ENCODE results near the gene SLC8A2.
"Not testable (repeated sequence)": the region's sequence is repeated elsewhere in the genome, so short reads cannot be mapped to it uniquely, and the experiment has no call there.

Gene SLC8A2

DNA sequence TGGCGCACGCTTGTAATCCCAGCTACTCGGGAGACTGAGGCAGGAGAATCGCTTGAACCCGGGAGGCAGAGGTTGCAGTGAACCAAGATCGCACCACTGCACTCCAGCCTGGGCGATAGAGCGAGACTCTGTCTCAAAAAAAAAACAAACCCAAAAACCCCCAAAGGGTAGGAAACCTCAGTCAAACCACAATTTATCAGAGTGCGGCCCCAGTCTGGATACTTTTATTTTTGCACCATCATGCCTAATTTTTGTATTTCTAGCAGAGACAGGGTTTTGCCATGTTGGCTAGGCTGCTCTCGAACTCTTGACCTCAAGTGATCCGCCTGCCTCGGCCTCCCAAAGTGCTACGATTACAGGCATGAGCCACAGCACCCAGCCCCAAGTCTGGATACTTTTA lies 14.5 kb upstream of the SLC8A2 start:
- DNase-seq = not testable (repeated sequence)

DNA sequence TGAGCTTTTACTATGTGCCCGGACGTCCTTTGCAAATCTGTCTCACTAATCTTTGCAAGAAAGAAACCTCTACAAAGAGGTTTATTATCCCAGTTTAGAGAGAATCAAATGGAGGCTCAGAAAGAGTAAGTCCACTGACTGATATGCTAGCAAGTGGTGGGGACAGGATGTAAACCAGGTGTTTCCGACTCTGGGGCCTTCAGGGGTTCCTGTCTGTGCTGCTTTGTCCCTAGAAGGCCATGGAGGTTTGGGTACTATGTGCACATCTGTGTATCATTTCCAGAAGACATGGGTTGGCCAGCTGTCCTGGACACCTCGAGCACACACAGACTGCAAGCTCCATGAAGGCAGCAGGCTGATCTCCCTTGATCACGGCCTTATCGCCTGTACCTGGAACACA lies 13.5 kb upstream of the SLC8A2 start:
- DNase-seq = no peak

DNA sequence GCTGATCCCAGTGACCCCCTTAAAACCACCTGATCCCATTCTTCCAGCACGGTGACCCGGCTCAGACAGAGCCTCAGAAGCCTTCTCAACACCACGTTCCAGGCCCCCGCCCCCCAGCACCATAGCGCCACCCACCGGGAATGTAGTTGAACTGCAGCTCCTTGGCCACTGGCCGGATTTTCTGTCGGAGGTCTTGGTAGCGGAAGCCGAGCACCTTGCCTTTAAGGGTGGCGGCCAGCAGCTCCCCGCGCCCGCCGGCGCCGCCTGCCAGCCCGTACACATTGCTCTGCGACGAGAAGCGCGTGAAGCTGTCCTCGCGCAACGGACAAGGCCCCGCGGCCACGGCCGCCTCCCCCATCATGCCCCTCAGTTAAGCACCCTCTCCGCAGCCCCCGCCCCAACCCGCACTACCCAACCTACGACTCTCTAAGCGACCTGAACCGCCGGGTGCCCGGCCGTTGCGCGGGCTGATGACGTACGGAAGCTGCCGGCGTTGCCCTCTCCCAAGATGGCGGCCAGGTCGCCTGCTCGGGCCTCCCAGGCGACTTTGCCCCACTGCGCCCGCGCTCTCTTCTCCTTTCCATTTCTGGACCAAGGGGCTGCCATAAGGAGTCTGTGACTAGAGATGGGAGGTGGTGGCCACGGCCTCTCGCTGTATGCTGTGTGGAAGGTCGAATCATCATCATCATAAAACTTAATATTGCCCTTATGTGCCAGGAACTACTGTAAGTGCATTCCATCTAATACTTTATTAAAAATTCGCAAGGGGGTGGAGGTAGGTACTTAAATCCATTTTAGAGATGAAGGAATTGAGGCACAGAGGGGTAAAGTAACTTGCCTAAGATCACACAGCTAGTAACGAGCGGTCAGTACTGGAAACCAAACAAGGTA lies 12.4 kb upstream of the SLC8A2 start, which contains the start of gene KPTN:
TSS of gene KPTN (minus strand) at position 420 of the 891 bp plus-strand sequence. CDS start at position 361, 59 bp downstream.
- DNase-seq = peak; percentile 95

DNA sequence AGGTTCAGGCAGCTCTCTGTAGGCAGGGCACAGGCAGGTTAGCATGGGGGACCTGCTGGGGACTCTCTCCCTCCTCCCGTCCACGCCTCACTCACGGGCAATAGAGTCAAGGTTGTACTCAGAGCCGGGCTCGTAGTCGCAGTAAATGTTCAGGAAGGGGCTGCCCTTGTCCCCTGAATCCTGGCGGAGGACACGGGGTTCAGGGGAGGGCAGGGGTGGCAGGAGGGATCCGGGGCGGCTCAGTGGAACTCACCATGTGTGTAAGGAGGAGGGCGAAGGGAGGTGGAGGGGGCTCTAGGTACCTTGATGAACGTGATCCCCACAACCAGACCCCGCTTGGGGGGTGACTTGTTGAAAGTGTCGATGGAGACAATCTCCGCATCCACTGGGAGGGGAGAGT lies 11.5 kb upstream of the SLC8A2 start:
- DNase-seq = no peak

DNA sequence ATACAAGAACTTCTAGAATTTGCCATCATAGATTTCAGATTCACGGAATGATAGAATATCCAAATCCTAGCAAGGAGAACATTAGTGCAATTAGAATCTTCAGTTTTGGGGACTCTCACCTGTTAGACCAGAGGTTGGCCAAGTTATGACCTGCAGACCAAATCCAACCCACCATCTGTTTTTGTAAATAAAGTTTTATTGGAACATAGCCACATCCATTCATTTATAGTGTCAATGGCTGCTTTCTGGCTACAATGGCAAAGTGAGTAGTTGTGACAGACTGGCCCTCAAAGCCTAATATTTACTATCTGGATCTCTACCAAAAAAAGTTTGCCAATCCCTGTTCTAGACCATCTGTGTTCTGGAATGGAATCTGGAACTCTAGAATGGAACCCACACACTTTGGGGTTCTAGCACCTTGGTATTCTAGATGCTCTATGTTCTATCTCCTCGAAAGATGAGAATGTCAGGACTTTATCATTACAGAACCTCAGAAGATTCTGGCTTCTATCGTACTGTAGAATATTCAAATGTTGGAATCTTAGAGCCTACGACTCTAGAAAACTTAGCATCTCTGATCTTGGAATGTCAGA lies 9.9 kb upstream of the SLC8A2 start:
- no peak for DNase-seq

DNA sequence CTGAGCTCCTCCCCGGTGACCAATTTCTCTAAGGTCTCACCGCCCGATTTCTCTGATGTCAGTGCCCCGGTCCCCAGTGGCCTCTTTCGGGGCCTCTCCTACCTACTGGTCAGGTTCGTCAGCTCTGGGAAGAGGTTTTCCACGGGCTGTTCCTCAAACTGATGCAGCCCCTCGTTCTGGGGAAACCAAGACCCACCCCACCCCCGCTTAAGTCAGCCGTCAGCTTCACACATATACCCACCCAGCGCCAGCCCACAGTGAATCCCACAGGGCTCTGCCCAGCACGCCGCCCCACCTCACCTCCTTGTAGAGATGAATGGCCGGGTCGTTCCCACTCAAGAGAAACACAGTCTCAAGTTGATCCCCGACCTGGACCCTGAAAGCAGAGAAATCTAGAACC lies 9.0 kb upstream of the SLC8A2 start:
- no peak for DNase-seq

DNA sequence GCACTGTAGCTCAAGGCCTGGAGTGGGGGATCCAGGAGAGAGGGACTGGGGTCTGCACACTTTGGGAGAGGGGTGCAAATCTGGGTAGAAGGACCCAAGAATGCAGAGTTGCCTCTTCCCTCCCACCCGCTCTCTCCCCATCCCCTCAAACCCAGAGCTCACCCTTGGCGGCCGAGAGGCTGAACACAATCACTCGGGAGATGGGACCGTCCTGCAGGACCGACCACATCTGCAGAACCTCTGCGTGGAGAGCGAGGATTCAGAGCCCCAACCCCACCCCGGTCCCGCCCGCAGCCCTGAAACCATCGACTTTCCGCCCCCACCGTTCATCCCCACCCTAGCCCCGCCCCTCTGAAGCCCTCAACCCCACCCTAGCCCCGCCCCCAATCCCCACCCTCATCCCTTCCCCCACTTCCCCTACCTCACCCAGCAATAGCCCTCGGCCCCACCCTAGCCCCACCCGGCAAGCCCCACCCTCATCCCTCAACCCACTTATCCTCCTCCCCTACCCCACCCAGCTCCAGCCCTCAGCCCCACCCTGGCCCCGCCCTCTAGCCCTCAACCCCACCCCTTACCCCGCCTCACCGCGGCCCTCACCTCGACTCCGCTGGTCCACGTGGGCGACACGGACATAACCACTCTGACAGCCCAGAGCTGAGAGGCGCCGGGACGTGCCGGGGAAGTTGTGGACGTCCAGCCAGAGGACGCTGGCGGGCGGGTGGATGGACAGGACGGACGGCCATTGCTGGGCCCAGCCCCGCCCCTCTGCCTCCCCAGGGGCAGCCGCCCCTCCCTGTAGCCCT lies 8.2 kb upstream of the SLC8A2 start:
- no peak for DNase-seq

DNA sequence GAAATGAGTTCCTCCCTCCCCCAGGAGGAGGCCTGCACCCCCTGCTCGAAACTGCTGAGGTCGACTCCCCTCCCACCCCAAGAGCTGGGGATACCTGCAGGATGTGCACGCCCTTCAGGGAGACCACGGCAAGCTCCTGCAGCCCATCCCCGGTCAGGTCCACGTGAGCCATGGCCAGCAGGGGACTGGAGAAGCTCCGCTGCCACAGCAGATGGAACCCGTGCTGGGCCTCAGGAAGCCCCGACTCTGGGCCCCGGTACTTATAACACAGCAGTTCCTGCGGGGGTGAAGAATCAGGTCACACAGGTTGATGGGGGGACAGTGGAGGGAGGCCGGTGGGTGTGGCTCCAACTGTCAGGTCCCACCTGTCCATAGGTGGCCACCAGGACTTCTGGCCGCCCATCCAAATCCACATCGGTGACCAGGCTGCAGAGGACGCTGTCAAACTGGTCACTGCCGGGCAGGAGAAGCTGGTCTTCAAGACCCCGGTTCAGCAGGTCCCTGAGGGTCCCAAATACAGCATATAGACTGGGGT lies 4.8 kb upstream of the SLC8A2 start:
- DNase-seq = no peak

DNA sequence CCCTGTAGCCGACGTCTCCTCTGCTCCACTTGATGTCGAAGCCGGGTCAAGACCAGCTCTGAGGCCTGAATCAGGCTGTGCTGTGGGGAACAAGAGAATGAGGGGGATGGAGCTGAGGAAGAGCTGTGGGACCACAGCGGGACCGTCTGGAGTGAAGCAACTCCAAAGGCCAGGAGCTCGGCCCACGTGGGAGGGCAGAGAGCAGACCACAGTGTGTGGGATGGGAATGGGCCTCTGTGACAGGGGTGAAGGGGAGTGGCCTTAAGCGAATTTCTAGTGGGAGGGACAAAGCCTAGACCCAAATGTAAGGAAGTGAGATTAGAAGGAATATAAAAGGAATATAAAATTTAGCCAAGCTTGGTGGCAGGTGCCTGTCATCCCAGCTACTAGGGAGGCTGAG lies 3.8 kb upstream of the SLC8A2 start:
- DNase-seq = no peak

DNA sequence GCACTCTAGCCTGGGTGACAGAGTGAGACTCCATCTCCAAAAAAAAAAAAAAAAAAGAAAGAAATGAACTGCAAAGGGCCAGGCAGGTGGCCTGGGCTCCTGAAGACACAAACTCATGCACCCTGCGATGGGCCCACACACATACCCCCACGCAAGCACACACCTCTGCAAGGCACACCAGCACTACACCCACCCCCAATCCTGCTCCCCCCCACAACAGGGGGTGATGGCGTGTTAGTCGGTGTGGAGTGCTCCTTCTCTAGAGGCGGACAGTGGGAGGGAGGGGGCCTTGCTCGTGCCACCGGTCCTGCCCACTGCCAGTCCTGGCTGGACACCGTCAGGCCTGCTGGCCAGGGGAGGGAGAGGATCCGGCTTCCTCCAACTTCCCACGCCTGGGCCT lies 1.6 kb upstream of the SLC8A2 start:
- no peak for DNase-seq

DNA sequence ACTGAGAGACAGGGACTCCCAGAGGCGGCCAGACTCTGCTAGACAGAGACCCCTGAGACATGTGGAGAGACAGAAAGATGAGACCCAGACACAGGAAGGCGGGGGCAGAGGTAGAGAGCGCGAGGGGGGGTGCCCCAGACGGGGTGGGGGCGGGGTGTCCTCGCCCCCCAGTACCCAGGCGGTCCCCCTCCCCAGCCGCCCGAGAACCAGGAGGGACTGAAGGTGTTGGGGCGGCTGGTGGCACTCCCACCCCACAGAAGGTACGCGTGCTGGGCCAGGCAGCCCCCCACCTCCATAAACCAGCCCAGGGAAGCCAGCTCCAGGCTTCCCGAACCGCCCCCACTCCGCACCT lies 336 bp downstream of the SLC8A2 start:
- no peak for DNase-seq

DNA sequence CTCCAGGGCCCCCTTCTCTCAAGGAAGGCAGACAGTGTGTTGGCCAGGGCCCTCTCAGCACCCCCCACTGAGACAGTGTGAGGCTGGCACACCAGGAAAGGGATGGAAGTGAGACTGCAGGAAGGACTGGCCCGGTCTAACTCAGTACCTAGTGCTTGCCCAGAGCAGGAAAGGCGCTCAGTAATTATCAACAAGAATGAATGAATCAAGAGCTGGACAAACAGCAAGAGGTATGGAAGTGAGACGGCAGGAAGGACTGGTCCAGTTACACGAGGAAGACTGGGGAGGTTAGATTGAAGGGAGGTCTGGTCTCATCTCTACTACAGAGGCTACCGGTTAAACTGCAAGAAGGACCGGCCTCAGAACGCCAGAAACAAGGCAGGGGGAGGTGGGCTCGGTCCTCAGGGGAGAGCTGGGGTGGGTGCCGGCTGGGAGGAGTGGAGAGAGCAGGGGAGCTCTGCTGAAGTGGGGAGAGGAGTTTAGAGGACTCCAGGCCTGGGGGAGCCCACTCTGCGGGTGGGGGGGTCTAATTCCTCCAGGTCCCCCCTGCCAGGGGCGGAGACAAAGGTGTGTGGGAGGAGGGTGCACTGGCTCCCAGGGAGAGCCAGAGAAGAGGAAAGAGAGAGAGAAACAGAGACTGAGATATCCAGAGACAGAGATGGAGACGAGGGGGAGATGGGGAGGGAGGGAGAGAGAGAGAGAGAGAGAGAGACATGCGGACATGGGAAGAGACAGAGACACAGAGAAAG lies 1.1 kb downstream of the SLC8A2 start:
- DNase-seq = no peak

DNA sequence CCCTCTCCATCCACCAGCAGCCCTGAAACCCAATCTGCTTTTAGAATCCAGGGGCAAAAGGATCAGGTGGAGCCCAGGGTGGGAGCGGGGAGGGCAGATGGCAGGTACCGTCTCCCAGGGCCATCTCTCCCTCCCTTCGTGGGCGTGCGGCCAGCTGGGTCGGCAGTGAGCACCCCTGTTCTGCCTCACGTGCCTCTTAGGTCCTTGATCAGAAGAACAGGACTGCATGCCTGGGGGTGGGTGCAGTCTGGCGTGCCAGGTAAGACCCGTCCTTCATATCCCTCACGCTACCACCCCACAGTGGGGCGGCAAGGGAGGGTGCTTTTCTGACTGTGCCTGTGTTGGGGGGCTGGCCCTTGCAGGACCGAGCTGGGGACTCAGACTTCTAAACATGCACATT lies 2.0 kb downstream of the SLC8A2 start:
- no peak for DNase-seq

DNA sequence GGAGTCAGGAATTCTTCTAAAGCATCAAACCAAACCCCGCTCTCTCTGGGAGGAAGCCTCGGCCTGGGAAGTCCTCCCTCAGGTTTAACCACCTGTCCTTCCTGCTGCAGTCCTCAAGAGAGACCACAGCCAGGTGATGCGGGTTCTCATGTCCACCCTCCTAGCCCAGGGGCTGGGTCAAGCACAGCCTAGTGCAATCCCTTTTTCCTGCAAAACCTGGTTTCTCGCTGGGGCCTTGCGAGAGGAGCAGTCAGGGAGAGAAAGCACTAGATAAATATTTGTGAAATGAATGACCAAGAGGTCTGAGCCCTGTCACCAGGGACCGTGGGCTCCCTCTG lies 2.4 kb downstream of the SLC8A2 start:
- no peak for DNase-seq

DNA sequence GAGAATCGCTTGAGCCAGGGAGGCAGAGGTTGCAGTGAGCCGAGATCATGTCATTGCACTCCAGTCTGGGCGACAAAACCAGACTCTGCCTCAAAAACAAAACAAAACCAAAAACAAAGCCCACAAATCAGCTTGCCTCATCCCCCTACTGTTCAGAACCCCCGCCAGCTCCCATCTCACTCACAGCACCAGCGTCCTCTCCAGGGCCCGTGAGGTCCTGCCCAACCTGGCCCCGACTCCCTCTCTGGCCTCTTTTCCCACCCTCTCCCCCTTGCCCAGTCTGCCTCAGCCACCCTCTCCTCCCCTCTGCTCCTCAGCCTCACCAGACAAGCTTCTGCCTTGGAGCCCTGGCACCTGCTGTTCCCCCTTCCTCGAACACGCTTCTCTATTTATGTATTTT lies 3.8 kb downstream of the SLC8A2 start:
- no peak for DNase-seq

DNA sequence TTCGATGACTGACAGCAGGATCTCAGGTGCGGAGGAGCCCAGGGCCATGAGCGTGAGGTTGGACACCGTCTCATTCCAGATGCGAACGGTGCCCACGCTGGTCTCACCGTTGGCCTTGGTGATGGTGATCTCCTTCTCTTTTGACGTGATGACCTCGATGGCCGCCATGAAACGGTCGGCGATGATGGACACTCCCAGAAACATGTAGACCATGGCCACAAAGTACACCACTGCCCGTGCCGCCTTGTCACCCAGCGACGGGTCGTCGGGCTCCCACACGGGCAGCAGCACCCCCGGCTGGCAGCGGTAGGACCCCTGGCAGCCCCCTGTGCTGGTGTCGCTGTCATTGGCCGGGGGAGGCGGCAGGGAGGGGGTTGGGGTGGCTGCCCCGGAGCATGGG lies 5.7 kb downstream of the SLC8A2 start:
- DNase-seq = no peak

DNA sequence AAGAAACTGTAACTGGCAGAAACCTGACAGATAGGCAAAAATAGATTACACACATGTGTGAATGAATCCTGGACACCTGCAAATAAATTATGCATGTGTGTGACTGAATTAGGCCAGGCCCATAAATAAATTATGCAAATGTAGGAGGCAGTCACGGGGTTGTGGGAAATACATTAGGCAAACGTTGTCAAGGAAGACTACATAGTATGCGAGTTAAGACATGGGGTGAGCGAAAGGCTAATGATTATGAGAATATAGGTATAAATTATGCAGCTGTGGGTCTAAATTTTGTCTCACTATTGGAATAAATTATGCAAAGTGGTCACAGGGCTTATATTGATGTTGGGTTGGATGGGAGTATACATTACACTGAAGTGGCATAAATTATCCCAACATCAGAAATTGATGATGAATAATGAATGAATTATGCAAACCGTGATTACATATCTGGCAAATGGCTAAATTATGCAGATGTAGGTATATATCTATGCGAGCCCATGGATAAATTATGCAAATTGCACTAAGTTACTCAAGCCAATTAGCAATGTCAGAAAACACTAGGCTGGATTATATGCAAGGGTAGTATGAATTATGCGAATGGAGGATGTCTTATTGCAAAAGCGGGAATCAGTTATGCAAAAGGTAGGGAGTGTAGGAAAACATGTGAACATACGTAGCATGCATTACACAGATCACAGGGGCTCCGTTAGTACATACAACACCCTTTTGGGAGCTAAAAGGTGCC lies 6.8 kb downstream of the SLC8A2 start:
- DNase-seq = no peak

DNA sequence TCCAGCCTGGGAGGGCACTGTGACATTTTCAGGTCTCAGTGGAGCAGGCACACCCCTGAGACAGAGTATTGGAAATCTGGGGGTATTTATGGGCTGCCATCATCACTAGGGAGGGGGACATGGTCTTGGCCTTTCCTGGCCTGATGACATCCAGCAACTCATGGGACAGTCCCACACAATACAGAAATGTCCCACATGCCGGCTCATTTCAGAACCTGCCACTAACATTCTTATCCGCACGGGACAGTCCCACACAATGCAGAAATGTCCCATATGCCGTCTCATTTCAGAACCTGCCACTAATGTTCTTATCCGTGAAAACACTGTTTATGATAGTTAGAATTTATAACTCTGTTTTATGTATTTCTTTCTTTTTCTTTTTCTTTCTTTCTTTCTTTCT lies 9.8 kb downstream of the SLC8A2 start:
- DNase-seq = no peak

DNA sequence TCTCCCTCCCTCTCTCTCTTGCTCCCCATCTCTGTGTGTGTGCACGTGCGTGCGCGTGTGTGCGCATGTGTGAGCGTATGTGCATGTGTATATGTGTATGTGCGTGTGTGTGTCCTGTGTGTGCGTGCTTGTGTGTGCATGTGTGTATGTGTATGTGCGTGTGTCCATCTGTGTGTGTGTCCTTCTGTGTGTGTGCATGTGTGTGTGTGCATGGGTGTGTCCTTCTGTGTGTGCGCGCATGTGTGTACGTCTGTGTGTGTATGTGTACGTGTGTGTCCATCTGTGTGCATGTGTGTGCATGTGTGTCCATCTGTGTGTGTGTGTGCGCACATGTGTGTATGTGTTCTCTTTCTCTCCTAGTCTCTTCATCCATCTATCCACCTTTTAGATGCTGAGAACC lies 12.2 kb downstream of the SLC8A2 start:
- DNase-seq = no peak

DNA sequence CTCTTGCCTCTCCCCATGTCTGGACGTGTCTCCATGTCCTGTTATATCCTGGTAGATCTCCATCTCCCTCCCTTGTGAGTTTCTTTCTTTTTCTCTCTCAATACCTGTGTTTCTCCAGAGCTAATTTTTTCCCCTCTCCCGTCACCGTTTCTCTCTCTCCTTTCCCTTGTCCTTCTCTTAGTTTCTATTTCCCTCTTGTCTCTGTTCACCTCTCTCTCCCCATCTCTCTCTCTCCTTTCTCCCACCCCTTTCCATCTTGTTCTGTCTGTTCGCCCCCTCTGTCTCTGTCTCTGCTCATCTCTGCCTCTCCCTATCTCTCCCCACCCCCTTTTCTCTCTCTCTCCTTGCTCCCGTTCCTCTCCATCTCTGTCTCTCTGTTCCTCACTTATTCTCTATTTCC lies 13.0 kb downstream of the SLC8A2 start:
- DNase-seq = no peak

DNA sequence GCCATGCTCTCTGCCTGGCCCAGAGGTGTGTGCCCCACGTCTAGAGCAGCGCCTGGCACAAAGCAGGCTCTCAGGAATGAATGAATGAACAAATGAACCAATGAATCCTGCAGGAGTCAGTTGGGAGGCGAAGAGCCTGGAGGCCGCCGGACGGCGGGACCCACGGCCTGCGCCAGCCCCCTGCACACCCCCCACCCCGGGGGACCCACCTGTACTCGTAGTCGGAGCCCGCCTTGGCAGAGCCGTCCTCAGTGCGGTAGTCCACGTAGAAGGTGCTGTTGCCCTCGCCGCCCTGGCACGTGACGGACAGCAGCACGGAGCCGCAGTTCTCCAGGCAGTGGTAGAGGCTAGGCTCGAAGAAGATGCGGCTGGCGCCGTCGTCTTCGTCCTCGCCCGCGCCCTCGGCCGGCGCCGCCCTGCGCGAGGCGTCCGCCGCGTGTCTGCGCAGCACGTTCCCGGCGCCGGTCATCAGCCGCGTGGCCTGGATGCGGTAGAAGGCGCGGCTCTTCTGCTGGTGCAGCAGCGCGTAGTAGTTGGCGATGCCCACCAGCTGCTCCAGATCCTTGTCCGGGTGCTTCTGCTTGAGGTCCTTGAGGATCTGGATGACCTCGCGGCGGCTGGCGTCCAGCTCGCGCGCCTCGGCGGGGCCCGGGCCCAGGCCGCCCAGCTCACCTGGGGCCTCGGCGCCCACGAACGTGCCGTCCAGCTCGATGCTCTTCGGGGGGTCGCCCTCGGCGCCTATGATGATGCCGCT lies 14.8 kb downstream of the SLC8A2 start:
- DNase-seq = no peak

All from right forelimb (tissue), 1 donor.